ENCODE data around the gene TULP4. TPM values are rescaled to one million over a fixed set of nuclear protein-coding genes. Genes with fewer than 3 reads are reported as not detected.
"Not testable (repeated sequence)": the region's sequence is repeated elsewhere in the genome, so short reads cannot be mapped to it uniquely, and the experiment has no call there.

Gene TULP4
- total RNA-seq, 4 donors from 2014 or later = 59.8 to 99.2 (median 88.6) TPM

GRCh38 chr6:158552055-158552795, 240.0 kb downstream of the TULP4 start:
- Histone ChIP-seq H3K9me3 (no peaks in the 10 kb centered on the region), H3K36me3 (no peaks in the 10 kb centered on the region), H3K4me1 (peaks cover 0 to 4% of the 10 kb centered on the region in 2 donors), H3K27ac (no peak overlapping the region), H3K27me3 (no peaks in the 10 kb centered on the region), H3K4me3 (no peak overlapping the region)
- DNase-seq = no peak
- intact Hi-C loops (cut with DNase I; ENCODE audit: low total_unique reads) (no loop called here), in situ Hi-C loops (cut with MboI; ENCODE audit: low sequenced_read_pairs in 4 of 4) (no loop called here)
- TF ChIP-seq POLR2A (IDR thresholded peaks at IDR 0.05) = no peak
- TF ChIP-seq, protein P1, sequence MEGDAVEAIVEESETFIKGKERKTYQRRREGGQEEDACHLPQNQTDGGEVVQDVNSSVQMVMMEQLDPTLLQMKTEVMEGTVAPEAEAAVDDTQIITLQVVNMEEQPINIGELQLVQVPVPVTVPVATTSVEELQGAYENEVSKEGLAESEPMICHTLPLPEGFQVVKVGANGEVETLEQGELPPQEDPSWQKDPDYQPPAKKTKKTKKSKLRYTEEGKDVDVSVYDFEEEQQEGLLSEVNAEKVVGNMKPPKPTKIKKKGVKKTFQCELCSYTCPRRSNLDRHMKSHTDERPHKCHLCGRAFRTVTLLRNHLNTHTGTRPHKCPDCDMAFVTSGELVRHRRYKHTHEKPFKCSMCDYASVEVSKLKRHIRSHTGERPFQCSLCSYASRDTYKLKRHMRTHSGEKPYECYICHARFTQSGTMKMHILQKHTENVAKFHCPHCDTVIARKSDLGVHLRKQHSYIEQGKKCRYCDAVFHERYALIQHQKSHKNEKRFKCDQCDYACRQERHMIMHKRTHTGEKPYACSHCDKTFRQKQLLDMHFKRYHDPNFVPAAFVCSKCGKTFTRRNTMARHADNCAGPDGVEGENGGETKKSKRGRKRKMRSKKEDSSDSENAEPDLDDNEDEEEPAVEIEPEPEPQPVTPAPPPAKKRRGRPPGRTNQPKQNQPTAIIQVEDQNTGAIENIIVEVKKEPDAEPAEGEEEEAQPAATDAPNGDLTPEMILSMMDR (IDR thresholded peaks at IDR 0.05 in 4 of 5, conservative IDR thresholded peaks at IDR 0.05 in 1 of 5) = no peak
- no peak for ATAC-seq

- ATAC-seq = no peak
- Histone ChIP-seq H3K27me3 (no peaks in the 10 kb centered on the region), H3K4me1 (peaks cover 0 to 4% of the 10 kb centered on the region in 2 donors), H3K27ac (no peak overlapping the region), H3K4me3 (no peak overlapping the region), H3K36me3 (no peaks in the 10 kb centered on the region), H3K9me3 (no peaks in the 10 kb centered on the region)
- in situ Hi-C loops (cut with MboI; ENCODE audit: low sequenced_read_pairs in 4 of 4) = no loop called here
- intact Hi-C loops (cut with DNase I; ENCODE audit: low total_unique reads) = no loop called here
- TF ChIP-seq POLR2A (IDR thresholded peaks at IDR 0.05) = no peak
- TF ChIP-seq, protein P1 (IDR thresholded peaks at IDR 0.05 in 4 of 5, conservative IDR thresholded peaks at IDR 0.05 in 1 of 5) = no peak
- DNase-seq = no peak
Observed at GRCh38 chr6:158552796-158553138, 240.5 kb downstream of the TULP4 start.

- Histone ChIP-seq H3K4me3 (no peak overlapping the region), H3K36me3 (no peaks in the 10 kb centered on the region), H3K27ac (no peak overlapping the region), H3K4me1 (peaks cover 0 to 8% of the 10 kb centered on the region in 2 donors), H3K27me3 (no peaks in the 10 kb centered on the region), H3K9me3 (no peaks in the 10 kb centered on the region)
- DNase-seq = no peak
- intact Hi-C loops (cut with DNase I; ENCODE audit: low total_unique reads) = no loop called here
- TF ChIP-seq, protein P1 (IDR thresholded peaks at IDR 0.05 in 4 of 5, conservative IDR thresholded peaks at IDR 0.05 in 1 of 5) = no peak
- no peak for TF ChIP-seq POLR2A (IDR thresholded peaks at IDR 0.05)
- no peak for ATAC-seq
- in situ Hi-C loops (cut with MboI; ENCODE audit: low sequenced_read_pairs in 4 of 4) = no loop called here
Observed at GRCh38 chr6:158554611-158555361, 242.5 kb downstream of the TULP4 start.

DNA sequence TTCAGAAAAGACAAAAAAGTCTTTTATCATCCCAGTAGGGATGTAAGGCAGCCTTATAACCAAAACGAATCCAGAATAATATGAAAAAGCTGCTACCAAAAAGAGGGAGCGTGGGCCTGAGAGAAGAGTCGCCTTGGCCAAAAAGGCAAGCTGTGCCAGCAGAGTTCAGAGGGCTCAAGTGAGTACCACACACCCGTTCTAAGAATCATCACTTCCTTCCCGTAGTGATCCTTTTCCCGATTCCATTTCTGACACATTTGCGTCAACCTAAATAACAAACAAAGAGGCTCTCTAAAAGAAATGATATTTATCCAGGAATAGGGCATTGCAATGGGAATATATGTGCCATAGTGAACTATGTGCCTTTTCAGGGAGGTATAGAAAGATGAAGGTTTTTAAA, 243.8 kb downstream of the TULP4 start:
- Histone ChIP-seq H3K9me3 (no peaks in the 10 kb centered on the region), H3K36me3 (no peaks in the 10 kb centered on the region), H3K27me3 (no peaks in the 10 kb centered on the region), H3K4me1 (peaks cover 4 to 11% of the 10 kb centered on the region in 2 donors), H3K4me3 (no peak overlapping the region), H3K27ac (no peak overlapping the region)
- DNase-seq = no peak
- in situ Hi-C loops (cut with MboI; ENCODE audit: low sequenced_read_pairs in 4 of 4) = no loop called here
- TF ChIP-seq POLR2A (IDR thresholded peaks at IDR 0.05) = no peak
- TF ChIP-seq, protein P1 (IDR thresholded peaks at IDR 0.05 in 4 of 5, conservative IDR thresholded peaks at IDR 0.05 in 1 of 5) = no peak
- no peak for ATAC-seq
- intact Hi-C loops (cut with DNase I; ENCODE audit: low total_unique reads) = no loop called here

DNA sequence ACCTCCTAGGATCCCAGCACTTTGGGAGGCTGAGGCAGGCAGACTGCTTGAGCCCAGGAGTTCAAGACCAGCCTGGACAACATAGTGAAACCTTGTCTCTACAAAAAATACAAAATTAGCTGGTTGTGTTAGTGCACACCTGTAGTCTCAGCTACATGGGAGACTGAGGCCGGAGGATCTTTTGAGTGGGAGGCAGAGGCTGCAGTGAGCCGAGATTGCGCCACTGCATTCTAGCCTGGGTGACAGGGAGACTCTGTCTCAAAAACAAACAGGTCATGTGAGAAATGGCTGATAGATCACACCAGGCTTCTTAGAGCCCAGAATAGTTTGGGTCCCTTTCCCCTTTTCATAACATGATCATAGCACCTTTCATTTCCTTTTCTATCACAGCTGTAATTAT, 244.8 kb downstream of the TULP4 start:
- intact Hi-C loops (cut with DNase I; ENCODE audit: low total_unique reads) = not testable (repeated sequence)

More for the DNA sequence above, 244.8 kb downstream of the TULP4 start:
- H3K9me3 ChIP-seq; in situ Hi-C loops (cut with MboI; ENCODE audit: low sequenced_read_pairs in 4 of 4); H3K36me3 ChIP-seq; ATAC-seq; H3K27ac ChIP-seq; H3K27me3 ChIP-seq; H3K4me3 ChIP-seq; DNase-seq: not testable (repeated sequence)
- H3K4me1 ChIP-seq = peaks cover 11 to 18% of the 10 kb centered on the region in 2 donors

All from gastrocnemius medialis (tissue), 4 donors.